Activated T-cell treated with anti-CD3 and anti-CD28 coated beads, Interleukin-2, amount 50 U/mL, for 24 hours (primary cell): ENCODE measurements around the gene EVI5L.
A peak's percentile ranks its signal among the peaks of the same experiment; 100 is the strongest.
"Not testable (repeated sequence)": the region's sequence is repeated elsewhere in the genome, so short reads cannot be mapped to it uniquely, and the experiment has no call there.

Experiments
- DNase-seq: peaks from one replicate; pipeline ENCODE4 v3.0.0-alpha.2; 2020
- H3K27ac Mint-ChIP-seq: 2 replicates; pipeline ENCODE4 v1.8.0; 2020; ENCODE audit warnings: mild to moderate bottlenecking, mixed read lengths
- H3K27me3 Mint-ChIP-seq: 2 replicates; pipeline ENCODE4 v1.8.0; 2020; ENCODE audit warnings: mixed read lengths
- H3K36me3 Mint-ChIP-seq: 2 replicates; pipeline ENCODE4 v1.8.0; 2020; ENCODE audit warnings: low read depth, mixed read lengths
- H3K4me1 Mint-ChIP-seq: 2 replicates; pipeline ENCODE4 v1.8.0; 2020; ENCODE audit warnings: low read depth, mixed read lengths
- H3K4me3 Mint-ChIP-seq: 2 replicates; pipeline ENCODE4 v1.8.0; 2020; ENCODE audit warnings: mild to moderate bottlenecking, moderate library complexity, mixed read lengths
- H3K9me3 Mint-ChIP-seq: 2 replicates; pipeline ENCODE4 v1.8.0; 2020; ENCODE audit warnings: mixed read lengths

EVI5L gene

DNA sequence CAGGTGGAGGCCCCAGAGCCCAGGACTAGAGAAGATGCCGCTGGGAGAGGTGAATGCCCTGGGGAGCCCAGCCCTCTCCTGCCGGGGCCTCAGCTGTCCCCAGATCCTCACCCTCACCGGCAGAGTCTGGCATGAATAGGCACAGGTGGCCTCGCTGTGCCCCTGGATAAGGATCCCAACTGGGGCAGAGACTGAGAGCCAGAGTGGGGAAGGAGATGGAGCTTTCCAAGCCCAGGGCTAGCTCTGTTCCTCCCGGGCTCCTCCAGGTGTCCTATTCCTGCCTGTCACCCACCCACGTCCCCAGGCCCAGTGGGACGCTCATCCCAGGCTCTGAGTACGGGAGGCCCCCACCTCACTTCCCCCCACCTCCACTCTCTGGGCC is 27.7 kb downstream of the EVI5L start:
- Mint-ChIP-seq H3K27me3 (peaks cover 17% of the 10 kb centered on the region), H3K4me3 (no peak overlapping the region), H3K9me3 (no peaks in the 10 kb centered on the region)

DNA sequence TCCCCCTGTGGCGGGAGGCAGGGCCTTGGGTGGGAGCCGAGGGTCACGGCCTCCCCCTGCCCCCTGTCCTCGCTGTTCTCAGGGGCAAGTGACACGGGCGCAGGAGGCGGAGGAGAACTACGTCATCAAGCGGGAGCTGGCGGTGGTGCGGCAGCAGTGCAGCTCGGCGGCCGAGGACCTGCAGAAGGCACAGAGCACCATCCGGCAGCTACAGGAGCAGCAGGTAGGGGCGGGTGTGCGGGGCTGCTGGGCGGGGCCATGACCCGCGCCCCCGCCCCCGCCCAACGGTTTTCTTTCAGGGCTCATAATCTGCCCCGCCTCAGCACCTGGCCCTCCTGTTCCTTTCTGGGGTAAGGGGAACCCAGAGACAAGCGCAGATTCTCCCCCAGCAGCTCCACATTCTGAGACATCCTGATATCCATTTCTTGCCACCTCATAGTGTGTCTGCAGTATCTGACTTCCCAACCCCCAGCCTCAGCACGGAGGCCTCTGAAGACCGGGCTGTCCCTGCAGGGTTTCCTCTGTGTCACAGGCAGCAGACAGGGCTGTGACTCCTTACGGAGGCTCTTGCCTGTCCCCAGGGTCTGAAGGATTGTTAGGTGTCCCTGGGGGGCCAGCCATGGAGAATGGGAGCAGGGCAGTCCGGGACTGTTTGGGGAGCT is 28.2 kb downstream of the EVI5L start:
- Mint-ChIP-seq H3K9me3 (no peaks in the 10 kb centered on the region), H3K4me1 (peaks cover 10% of the 10 kb centered on the region), H3K4me3 (no peak overlapping the region), H3K27ac (no peak overlapping the region), H3K36me3 (no peaks in the 10 kb centered on the region), H3K27me3 (peaks cover 17% of the 10 kb centered on the region)
- DNase-seq = no peak

More for the DNA sequence above, 27.7 kb downstream of the EVI5L start:
- Mint-ChIP-seq H3K36me3 (no peaks in the 10 kb centered on the region), H3K4me1 (peaks cover 13% of the 10 kb centered on the region), H3K27ac (no peak overlapping the region)
- DNase-seq = no peak

DNA sequence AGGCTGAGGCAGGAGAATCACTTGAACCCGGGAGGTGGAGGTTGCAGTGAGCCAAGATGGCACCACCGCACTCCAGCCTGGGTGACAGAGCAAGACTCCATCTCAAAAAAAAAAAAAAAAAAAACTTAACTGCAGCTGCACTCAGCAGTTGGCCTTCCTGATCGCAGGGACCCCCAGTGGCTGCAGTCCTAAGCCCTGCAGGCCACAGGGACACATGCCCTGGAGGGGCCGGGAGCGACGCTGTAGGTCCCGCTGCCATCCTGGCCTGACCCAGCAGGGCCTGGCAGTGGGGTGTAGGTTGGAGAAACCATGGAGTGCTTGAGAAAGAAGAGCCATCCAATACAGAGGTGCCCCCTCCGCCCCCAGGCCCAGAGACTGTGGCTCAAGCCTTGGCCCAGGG is 29.1 kb downstream of the EVI5L start:
- not testable (repeated sequence) for H3K4me1 Mint-ChIP-seq, H3K27ac Mint-ChIP-seq, DNase-seq, H3K4me3 Mint-ChIP-seq, H3K9me3 Mint-ChIP-seq, H3K36me3 Mint-ChIP-seq
- H3K27me3 Mint-ChIP-seq = peaks cover 21% of the 10 kb centered on the region

DNA sequence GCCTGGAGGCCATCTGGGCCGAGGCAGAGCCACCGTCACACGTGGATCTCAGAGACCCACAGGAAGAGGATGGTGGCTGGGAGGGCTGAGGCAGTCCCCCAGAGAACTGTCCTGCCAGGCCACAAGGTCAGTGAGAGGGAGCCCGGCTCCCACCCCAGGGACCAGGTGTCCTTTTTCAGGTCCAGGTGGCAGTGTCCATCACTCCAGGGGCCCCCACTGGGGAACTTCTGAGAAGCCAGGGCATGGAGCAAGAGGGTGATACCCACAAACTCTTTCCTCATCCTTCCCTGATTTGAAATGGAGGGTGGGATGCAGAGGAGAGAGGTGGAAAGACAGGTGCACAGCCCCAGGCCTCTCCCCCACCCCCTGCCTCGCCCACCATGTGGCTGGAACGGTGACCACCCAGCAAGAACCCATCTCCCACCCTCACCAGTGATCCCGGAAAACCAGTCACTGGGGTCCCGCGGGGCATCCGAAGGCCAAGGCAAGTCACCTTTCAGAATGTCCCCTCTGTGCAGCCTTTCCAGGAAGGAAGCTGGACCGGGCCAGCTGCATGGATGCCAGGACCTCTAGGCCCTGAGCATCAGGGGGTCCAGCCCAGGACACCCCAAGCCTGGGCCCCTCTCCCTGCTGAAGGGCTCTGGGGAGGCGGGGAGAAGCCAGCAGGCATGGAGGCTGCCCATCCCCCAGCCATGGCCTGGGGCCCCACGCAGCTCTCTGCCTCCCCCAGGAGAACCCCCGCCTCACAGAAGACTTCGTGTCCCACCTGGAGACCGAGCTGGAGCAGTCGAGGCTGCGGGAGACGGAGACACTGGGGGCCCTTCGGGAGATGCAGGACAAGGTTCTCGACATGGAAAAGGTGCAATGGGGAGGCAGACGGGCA is 30.1 kb downstream of the EVI5L start:
- no peak for DNase-seq
- H3K4me1 Mint-ChIP-seq = peaks cover 9% of the 10 kb centered on the region
- no peaks in the 10 kb centered on the region for H3K9me3 Mint-ChIP-seq
- peaks cover 27% of the 10 kb centered on the region for H3K27me3 Mint-ChIP-seq
- H3K36me3 Mint-ChIP-seq = no peaks in the 10 kb centered on the region
- H3K4me3 Mint-ChIP-seq = no peak overlapping the region
- no peak overlapping the region for H3K27ac Mint-ChIP-seq

DNA sequence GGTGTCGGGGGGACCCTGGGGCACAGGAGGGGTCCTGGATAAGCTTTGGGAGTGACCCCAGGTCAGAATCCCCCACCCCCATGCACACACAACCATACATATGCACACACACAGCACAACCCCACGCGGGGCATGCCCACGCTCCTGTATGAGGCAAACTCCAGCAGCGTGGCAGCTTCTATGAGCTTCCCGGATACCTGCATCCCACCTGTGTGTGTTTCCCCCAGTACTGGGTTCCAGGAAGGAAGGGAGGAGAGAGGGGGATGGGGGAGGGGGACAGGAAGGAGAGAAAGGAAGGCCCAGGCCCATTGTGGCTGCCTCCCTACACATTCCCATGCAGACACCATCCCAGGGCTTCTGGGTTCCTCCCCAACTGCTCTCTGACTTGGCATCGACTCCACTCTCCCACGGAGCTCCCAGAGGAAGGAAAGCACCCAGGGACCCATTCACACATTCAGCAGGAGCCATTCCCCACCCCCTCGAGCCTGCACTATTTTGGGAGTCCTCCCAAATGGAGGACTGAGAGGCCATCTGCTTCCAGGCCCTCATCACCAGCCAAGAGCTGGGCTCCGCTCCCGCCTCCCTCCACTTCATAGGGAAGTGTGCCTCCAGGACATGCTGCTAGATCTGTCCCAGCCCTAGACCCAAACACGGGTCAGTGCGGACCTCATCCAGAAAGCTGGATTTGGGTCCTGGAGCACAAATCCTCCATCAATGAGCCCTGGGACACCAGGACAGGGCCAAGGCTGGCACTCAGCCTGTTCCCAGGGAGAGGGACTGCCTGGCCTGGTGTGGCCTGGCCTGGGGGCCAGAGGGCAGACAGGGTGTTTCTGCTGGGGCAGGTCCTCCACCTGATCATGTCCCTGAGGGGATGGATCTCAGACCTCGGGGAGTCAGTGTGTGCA is 30.9 kb downstream of the EVI5L start:
- H3K27me3 Mint-ChIP-seq = peaks cover 33% of the 10 kb centered on the region
- no peak overlapping the region for H3K4me3 Mint-ChIP-seq
- H3K27ac Mint-ChIP-seq = no peak overlapping the region
- no peak for DNase-seq
- H3K9me3 Mint-ChIP-seq = no peaks in the 10 kb centered on the region
- peaks cover 14% of the 10 kb centered on the region for H3K4me1 Mint-ChIP-seq
- no peaks in the 10 kb centered on the region for H3K36me3 Mint-ChIP-seq

DNA sequence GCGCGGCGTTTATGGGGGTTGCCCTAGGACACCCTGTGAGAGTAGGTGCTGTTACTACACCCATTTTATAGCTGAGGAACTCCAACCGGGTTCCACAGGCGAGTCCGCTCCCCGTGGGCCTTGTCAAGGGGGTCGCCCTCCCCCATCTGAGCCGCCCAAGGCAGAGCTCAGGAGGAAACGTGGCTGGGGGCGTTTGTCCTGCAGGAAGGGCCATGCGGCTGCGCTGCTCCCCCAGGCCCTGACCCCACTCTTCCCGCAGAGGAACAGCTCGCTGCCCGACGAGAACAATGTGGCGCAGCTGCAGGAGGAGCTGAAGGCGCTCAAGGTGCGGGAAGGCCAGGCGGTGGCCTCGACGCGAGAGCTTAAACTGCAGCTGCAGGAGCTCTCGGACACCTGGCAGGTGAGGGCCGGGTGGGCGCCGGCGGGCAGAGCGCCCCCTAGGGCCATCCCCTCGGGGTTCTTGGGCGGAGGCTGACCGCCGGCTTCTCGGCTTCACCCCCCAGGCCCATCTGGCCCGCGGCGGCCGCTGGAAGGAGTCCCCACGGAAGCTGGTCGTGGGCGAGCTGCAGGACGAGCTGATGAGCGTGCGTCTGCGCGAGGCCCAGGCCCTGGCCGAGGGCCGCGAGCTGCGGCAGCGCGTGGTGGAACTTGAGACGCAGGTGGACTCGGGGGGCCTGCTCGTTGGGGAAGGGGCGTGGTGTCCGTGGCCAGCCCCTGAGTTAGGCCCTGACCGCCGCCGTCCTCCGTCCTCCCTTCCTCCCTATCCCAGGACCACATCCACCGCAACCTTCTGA is 31.8 kb downstream of the EVI5L start:
- H3K27ac Mint-ChIP-seq = no peak overlapping the region
- no peaks in the 10 kb centered on the region for H3K9me3 Mint-ChIP-seq
- peaks cover 14% of the 10 kb centered on the region for H3K4me1 Mint-ChIP-seq
- peak overlapping the region; percentile 27 for H3K4me3 Mint-ChIP-seq
- no peaks in the 10 kb centered on the region for H3K36me3 Mint-ChIP-seq
- no peak for DNase-seq
- H3K27me3 Mint-ChIP-seq = peaks cover 39% of the 10 kb centered on the region

DNA sequence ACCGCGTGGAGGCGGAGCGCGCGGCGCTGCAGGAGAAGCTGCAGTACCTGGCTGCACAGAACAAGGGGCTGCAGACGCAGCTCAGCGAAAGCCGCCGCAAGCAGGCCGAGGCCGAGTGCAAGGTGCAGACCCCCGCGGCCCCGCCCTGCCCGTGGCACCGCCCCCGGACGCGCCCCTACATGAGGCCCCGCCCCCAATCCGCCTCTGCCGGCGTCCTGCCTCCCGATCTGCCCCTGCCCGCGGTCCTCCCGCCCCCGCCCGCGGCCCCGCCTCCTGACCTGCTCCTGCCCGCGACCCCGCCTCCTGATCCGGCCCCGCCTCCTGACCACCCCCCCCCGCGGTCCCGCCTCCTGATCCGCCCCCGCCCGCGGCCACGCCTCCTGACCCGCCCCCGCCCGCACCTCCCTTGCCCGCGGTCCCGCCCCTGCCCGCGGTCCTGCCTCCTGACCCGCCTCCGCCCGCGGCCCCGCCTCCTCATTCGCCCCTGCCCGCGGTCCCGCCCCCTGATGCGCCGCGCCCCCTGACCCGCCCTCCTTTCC is 32.5 kb downstream of the EVI5L start:
- peaks cover 45% of the 10 kb centered on the region for H3K27me3 Mint-ChIP-seq

DNA sequence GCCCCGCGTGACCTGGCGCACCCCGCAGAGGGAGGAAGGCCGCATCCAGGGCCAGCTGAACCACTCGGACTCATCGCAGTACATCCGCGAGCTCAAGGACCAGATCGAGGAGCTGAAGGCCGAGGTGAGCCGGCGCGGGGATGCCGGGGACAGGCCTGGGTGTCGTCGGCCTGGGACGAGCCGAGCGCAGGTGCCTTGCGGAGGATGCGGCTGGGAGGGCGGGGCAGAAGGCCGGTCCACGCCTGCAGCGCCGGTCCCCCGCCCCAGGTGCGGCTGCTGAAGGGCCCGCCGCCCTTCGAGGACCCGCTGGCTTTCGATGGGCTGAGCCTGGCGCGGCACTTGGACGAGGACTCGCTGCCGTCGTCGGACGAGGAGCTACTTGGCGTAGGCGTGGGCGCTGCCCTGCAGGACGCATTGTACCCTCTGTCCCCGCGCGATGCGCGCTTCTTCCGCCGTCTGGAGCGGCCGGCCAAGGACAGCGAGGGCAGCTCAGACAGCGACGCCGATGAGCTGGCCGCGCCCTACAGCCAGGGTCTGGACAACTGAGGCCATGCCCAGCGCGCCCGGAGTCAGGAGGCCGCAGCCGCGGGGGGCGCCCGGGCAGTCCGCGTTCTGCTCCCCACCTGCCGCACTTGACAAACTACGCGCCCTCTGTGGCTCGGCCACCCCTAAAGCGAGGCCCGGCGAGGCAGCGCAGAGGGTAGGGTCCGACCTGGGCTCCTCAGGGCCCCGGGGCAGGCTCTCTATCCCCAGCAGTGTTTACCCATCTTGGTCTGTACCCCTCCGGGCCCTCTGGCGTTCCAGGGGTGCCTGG is 33.3 kb downstream of the EVI5L start:
- Mint-ChIP-seq H3K4me3 (no peak overlapping the region), H3K27ac (no peak overlapping the region), H3K9me3 (no peaks in the 10 kb centered on the region), H3K36me3 (no peaks in the 10 kb centered on the region), H3K27me3 (peaks cover 46% of the 10 kb centered on the region), H3K4me1 (peaks cover 16% of the 10 kb centered on the region)
- no peak for DNase-seq

More for the DNA sequence above, 32.5 kb downstream of the EVI5L start:
- H3K4me3 Mint-ChIP-seq = peak overlapping the region; percentile 27
- H3K4me1 Mint-ChIP-seq = peaks cover 14% of the 10 kb centered on the region
- DNase-seq = peak; percentile 79
- H3K9me3 Mint-ChIP-seq = no peaks in the 10 kb centered on the region
- H3K36me3 Mint-ChIP-seq = no peaks in the 10 kb centered on the region
- no peak overlapping the region for H3K27ac Mint-ChIP-seq

DNA sequence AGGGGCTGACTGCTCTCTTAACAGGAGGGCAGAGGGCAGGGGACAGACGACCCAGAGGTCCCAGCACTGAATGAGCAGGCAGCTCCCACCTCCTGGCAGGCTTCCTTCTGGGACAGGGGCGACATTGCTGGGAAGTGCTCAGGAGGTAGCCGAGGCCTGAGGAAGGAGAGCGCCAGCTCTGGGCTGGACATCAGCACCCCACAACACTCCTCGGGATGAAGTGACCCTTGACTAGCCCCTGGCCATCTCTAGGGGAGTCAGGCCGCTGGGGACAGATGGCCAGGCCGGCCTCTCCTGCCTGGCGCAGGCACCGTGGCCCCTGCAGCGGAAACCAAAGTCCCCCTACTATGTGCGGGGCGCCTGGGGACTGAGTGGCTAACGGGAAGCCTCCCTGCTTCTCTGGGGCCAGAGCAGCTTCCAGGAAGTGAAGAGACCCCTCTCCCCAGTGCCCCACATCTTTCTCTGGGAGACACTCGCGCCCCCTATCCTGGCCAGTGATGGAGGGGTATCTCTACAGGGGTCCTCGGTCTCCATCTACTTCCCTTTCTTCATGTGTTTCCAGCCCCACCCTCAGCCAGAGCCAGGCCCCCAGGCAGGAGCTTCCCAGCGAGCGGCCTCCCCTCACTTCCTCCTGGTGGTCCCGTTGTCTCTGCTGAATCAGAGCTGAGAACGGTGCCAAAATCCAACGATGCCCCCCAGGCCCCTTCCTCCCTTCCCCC is 34.1 kb downstream of the EVI5L start:
- peaks cover 45% of the 10 kb centered on the region for H3K27me3 Mint-ChIP-seq
- H3K27ac Mint-ChIP-seq = no peak overlapping the region
- H3K9me3 Mint-ChIP-seq = no peaks in the 10 kb centered on the region
- no peaks in the 10 kb centered on the region for H3K36me3 Mint-ChIP-seq
- H3K4me3 Mint-ChIP-seq = no peak overlapping the region
- no peak for DNase-seq
- H3K4me1 Mint-ChIP-seq = peaks cover 23% of the 10 kb centered on the region

DNA sequence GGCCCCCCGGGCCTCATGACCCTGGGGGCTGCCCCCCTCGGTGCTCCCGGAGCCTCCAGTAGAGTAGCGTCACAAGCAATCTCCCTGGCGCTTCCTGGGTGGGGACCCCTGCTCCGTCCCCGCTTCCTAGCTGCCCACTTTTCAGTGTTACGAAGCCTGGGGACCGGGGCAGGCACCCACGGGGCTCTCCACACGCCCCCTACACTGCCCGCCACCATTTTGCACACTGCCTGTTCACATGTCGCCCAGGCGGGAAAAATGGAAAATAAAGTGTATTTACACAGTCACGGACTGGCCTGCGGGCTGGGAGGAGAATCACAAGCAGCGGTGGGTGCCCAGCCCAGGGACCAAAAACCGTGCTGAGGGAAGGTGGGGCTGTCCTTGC is 34.7 kb downstream of the EVI5L start:
- no peaks in the 10 kb centered on the region for H3K36me3 Mint-ChIP-seq
- peaks cover 45% of the 10 kb centered on the region for H3K27me3 Mint-ChIP-seq
- H3K27ac Mint-ChIP-seq = no peak overlapping the region
- no peaks in the 10 kb centered on the region for H3K9me3 Mint-ChIP-seq
- H3K4me1 Mint-ChIP-seq = peaks cover 23% of the 10 kb centered on the region
- DNase-seq = no peak
- H3K4me3 Mint-ChIP-seq = no peak overlapping the region

DNA sequence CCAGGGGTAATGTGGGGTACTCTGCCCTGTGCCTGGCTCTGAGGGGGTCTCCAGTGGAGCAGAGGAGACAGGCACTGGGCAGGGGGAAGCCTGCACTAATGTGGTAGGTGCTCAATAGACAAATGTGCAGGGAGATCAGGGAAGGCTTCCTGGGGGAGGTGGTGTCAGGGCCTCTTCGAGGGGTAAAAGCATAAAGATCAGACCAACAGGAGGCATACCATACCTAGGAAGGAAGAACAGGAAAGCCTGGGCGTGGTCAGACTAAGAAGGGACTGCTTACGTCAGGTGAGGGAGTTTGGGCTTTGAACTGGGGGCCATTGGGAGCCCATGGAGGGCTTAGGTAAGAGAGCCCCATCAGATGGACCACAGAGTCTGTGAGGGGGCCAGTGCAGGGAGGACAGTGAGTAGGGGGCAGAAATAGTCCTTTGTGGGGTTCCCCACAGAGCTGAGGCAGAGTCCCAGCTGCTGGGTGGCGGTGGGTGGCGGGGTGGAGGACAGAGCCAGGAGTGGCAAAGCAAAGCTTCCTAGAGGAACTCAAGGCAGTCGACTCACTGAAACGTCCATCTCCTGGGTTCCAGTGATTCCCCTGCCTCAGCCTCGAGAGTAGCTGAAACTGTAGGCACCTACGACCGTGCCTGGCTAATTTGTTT is 35.4 kb downstream of the EVI5L start:
- Mint-ChIP-seq H3K27me3 (peaks cover 45% of the 10 kb centered on the region), H3K36me3 (no peaks in the 10 kb centered on the region), H3K9me3 (no peaks in the 10 kb centered on the region), H3K4me3 (no peak overlapping the region), H3K4me1 (peaks cover 25% of the 10 kb centered on the region), H3K27ac (no peak overlapping the region)
- DNase-seq = no peak

DNA sequence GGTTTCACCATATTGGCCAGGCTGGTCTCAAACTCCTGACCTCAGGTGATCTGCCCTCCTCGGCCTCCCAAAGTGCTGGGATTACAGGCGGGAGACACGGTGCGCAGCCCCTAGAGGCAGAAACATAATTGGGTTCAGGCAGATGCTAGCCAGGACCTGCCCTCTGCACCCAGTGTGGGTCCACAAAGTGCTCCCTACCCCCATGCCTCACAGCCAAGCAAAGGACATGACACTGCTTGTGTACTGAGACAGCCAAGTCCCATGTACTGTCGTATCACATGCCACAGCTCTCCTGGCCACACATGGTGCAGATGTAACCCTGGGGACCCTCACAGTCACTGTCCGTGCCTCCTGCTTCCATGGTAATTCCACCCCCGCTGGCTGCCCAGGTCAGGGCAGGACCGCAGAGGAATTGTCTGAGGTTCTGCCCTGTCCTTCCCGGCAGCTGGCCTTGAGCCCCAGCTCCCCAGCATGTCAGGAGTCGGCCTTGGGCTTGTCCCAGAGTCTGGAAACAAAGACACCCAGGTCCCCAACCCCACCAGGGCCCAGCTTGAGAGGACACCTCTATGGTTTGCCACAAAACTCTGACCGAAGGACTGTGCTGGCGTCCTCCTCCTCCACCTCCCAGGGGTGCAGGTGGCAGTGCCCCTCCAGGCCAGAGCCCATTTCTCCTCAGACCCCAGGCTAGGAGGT is 36.5 kb downstream of the EVI5L start:
- Mint-ChIP-seq H3K36me3 (no peaks in the 10 kb centered on the region), H3K27me3 (peaks cover 42% of the 10 kb centered on the region), H3K9me3 (no peaks in the 10 kb centered on the region), H3K4me1 (peaks cover 27% of the 10 kb centered on the region), H3K27ac (no peak overlapping the region), H3K4me3 (no peak overlapping the region)
- no peak for DNase-seq
